H1 (cell line): ENCODE results near the gene KLHL28. TPM values are rescaled to one million over a fixed set of nuclear protein-coding genes. Genes with fewer than 3 reads are reported as not detected.
A peak's percentile ranks its signal among the peaks of the same experiment; 100 is the strongest.

ENCODE experiments used
- ASH2L ChIP-seq: fragments of 200-600, 300-600 bp; sonication (generic); IDR thresholded peaks from one replicate; pipeline ENCODE4 v1.7.1; 2017; ENCODE audit warnings: low read length
- ATF3 ChIP-seq: IDR thresholded peaks from 2 replicates; pipeline ENCODE4 v1.6.1; 2011; ENCODE audit warnings: low read depth, mild to moderate bottlenecking, low read length; ENCODE audit not compliant: insufficient read depth
- BRCA1 ChIP-seq: IDR thresholded peaks from 2 replicates; pipeline ENCODE4 v1.6.1; 2012; ENCODE audit warnings: low read depth, low read length, improper control_type of control experiment
- CHD1 ChIP-seq: IDR thresholded peaks from 2 replicates; pipeline ENCODE4 v1.6.1; 2012; ENCODE audit warnings: low read depth, low read length, improper control_type of control experiment
- CREB1 ChIP-seq: IDR thresholded peaks from 2 replicates; pipeline ENCODE4 v1.6.1; 2012; ENCODE audit warnings: inconsistent platforms
- CTCF ChIP-seq, 3 experiments: IDR thresholded peaks; 1 replicate in 2 of 3; 2 replicates in 1 of 3; pipeline versions ENCODE4 v1.5.1 to v1.6.1; 2011; ENCODE audit warnings: low read length in 3 of 3, mild to moderate bottlenecking in 3 of 3, inconsistent platforms in 2 of 3, low read depth in 1 of 3, moderate library complexity in 1 of 3; ENCODE audit not compliant: insufficient read depth in 1 of 3; ENCODE audit errors: control extremely low read depth in 1 of 3
- E2F6 ChIP-seq: IDR thresholded peaks from 2 replicates; pipeline ENCODE4 v1.6.1; 2012; ENCODE audit warnings: inconsistent platforms
- EZH2 ChIP-seq: fragments of 200-600 bp; sonication (generic); IDR thresholded peaks from 2 replicates; pipeline ENCODE4 v1.7.1; 2012; ENCODE audit warnings: low read depth, mild to moderate bottlenecking, moderate library complexity, low read length, inconsistent platforms; ENCODE audit not compliant: severe bottlenecking
- HDAC6 ChIP-seq: IDR thresholded peaks from one replicate; pipeline ENCODE4 v1.7.1; 2012; ENCODE audit warnings: low read depth, mild to moderate bottlenecking, inconsistent platforms, low read length, moderate library complexity
- MAFK ChIP-seq: IDR thresholded peaks from 2 replicates; pipeline ENCODE4 v1.6.1; 2012; ENCODE audit warnings: low read depth, mild to moderate bottlenecking, improper control_type of control experiment, low read length
- MAX ChIP-seq: IDR thresholded peaks from 2 replicates; pipeline ENCODE4 v1.6.1; 2012; ENCODE audit warnings: inconsistent platforms
- RAD21 ChIP-seq, 2 experiments: IDR thresholded peaks in 1 of 2; conservative IDR thresholded peaks in 1 of 2; 2 replicates each; pipeline ENCODE4 v1.6.1; 2011; ENCODE audit warnings: low read depth in 2 of 2, low read length in 2 of 2, improper control_type of control experiment in 1 of 2, inconsistent platforms in 1 of 2, mild to moderate bottlenecking in 1 of 2, moderate library complexity in 1 of 2
- RBBP5 ChIP-seq: IDR thresholded peaks from 2 replicates; pipeline ENCODE4 v1.7.1; 2012; ENCODE audit warnings: low read depth, mild to moderate bottlenecking, inconsistent platforms, low read length, moderate library complexity, borderline replicate concordance
- RNF2 ChIP-seq: fragments of 200-900, 300-1000 bp; sonication (generic); IDR thresholded peaks from 2 replicates; pipeline ENCODE4 v1.7.1; 2016; ENCODE audit warnings: borderline replicate concordance, low read depth, mild to moderate bottlenecking, antibody characterized with exemption, low read length; ENCODE audit not compliant: poor library complexity, severe bottlenecking; ENCODE audit errors: missing control alignments
- RXRA ChIP-seq: IDR thresholded peaks from 2 replicates; pipeline ENCODE4 v1.6.1; 2011; ENCODE audit warnings: low read depth, mild to moderate bottlenecking, low read length, moderate library complexity; ENCODE audit not compliant: insufficient read depth
- SP1 ChIP-seq: IDR thresholded peaks from 2 replicates; pipeline ENCODE4 v1.6.1; 2011; ENCODE audit warnings: low read depth, low read length
- SRF ChIP-seq: IDR thresholded peaks from 2 replicates; pipeline ENCODE4 v1.6.1; 2011; ENCODE audit warnings: mild to moderate bottlenecking, low read depth, low read length, moderate library complexity
- TAF1 ChIP-seq: IDR thresholded peaks from 2 replicates; pipeline ENCODE4 v1.6.1; 2011; ENCODE audit warnings: mild to moderate bottlenecking, low read depth, low read length
- TBP ChIP-seq: IDR thresholded peaks from 2 replicates; pipeline ENCODE4 v1.6.1; 2011; ENCODE audit warnings: low read depth, low read length, improper control_type of control experiment
- YY1 ChIP-seq: IDR thresholded peaks from 2 replicates; pipeline ENCODE4 v1.6.1; 2011; ENCODE audit warnings: low read depth, mild to moderate bottlenecking, low read length
- polyA plus RNA-seq, 7 experiments: library from polyadenylated mRNA; depleted of rRNA in 3 of 7; stranded (reverse) in 5 of 7; unstranded in 2 of 7; fragments of >200 nt in 5 of 7; fragments of 200-250 nt in 2 of 7; gene quantifications; 1 replicate in 5 of 7; 2 replicates in 1 of 7; 4 replicates in 1 of 7; pipeline versions ENCODE4 v1.2.1 to v1.2.3, GENCODE V29; 2011 to 2013; ENCODE audit warnings: missing spikeins in 2 of 7, mixed read lengths in 2 of 7
- total RNA-seq: library from RNA; stranded (reverse); fragmentation: NEBNext Ultra II Directional; extraction: Animal tissue kit (Norgen Biotek cat#: 25700); gene quantifications from 2 replicates; pipeline ENCODE4 v1.2.1, GENCODE V29; 2021

The KLHL28 gene
- total and polyA plus RNA-seq, 2 of the 8 experiments (the other 6 are each of a cell fraction or from before 2014, with no cell fraction given), result 3.3 to 10.5 TPM

GRCh38 chr14:44961554-44962333 is at the start of gene KLHL28, which contains the start of gene TOGARAM1 (continued):
- peak; percentile 94 for TF ChIP-seq YY1
- TF ChIP-seq SRF, result no peak
- TF ChIP-seq RXRA, result no peak
- no peak; the same call in 1 of the 2 replicates for TF ChIP-seq RBBP5
- peak; percentile 86 for TF ChIP-seq ASH2L
- TF ChIP-seq RNF2, result no peak
- TF ChIP-seq CREB1, result peak; percentile 86
- no peak for TF ChIP-seq E2F6
- TF ChIP-seq MAX, result peak; percentile 86
- TF ChIP-seq CTCF (IDR thresholded peaks at IDR 0.05; ENCODE audit: control extremely low read depth in 1 of 3, insufficient read depth in 1 of 3, low read depth in 1 of 3, low read length in 3 of 3), result no peak
- peak; percentile 82 for TF ChIP-seq TBP
- TF ChIP-seq TAF1, result peak; percentile 88
- no peak for TF ChIP-seq EZH2
- TF ChIP-seq HDAC6, result no peak
- no peak for TF ChIP-seq MAFK
- peak; percentile 88 for TF ChIP-seq ATF3
- TF ChIP-seq RAD21 (IDR thresholded peaks at IDR 0.05 in 1 of 2, conservative IDR thresholded peaks at IDR 0.05 in 1 of 2; ENCODE audit: low read depth in 2 of 2, low read length in 2 of 2), result no peak
- no peak for TF ChIP-seq CHD1
- TF ChIP-seq SP1, result peak; percentile 21; the same call in 1 of the 2 replicates
- TF ChIP-seq BRCA1, result no peak
